Stimulated activated CD4-positive, alpha-beta T cell treated with anti-CD3 and anti-CD28 coated beads, Interleukin-2, amount 100 ng/mL, for 24 hours (primary cell): ENCODE measurements around the gene CACNA2D3.

Experiments
- DNase-seq, 2 donors: peaks; one replicate each; pipeline ENCODE4 v3.0.0-alpha.2; 2020

CACNA2D3 gene

DNA sequence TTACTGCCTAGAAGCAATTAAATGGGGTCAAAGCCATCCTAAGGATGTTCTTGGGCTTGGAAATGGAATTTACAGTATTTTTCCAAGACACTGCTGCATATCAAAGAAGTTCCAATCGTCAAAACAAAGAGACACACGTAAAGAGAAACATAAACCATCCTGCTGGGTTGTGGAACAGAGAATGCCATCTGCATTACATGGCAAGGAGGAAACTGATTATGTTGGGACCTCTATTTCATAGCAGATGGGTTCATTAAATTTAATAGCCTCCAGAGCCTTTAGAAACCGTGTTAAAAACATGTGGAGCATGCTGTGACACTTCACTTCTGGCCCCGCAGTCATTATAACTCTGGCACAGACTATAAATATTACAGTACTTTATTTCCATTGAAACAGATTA is 650.9 kb downstream of the CACNA2D3 start:
- DNase-seq = no peak

- no peak for DNase-seq
Observed at GRCh38 chr3:54776601-54777000, 654.2 kb downstream of the CACNA2D3 start.

GRCh38 chr3:54777141-54777540 is 654.8 kb downstream of the CACNA2D3 start:
- DNase-seq = no peak

DNA sequence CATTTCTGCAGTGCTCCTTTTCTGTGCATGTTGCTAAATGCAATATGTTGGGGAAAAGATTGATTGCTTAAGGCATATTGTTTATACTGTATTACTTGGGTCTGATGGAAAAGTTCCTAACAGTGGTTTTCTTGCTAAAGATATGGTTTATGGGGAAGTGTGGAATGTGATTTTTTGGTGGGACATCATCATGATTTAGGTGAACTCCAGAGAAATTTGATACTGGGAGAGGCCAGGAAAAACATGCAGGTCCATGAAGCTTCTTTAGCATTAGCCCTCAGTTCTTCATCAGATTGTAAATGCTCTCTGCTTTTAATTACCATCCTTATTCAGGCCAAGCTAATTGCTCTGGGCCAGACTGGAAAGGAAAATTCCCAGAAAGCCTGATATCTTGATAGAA is 658.0 kb downstream of the CACNA2D3 start:
- DNase-seq = no peak

DNA sequence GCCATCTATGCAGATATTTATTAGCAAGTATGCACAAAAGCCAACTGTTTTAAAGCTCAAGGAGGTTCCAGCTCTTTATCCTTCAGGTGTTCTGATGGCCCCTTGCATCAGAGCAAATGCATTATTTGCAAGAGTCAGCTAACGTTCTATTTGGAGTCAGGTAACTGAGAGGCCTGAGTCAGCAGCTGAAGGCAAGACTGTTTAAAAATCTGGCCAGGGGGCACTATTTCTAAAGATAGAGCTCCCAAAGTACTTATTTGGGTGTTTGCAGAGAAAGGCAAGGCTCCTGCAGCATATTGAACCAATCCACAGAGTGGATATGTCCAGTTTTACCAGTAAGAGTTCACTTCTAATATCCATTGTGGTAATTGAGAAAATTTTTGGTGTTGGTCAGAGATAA is 659.4 kb downstream of the CACNA2D3 start:
- no peak for DNase-seq

- DNase-seq = no peak
Observed at GRCh38 chr3:54783611-54784010, 661.3 kb downstream of the CACNA2D3 start.

GRCh38 chr3:54784021-54784420 is 661.7 kb downstream of the CACNA2D3 start:
- DNase-seq = no peak

DNA sequence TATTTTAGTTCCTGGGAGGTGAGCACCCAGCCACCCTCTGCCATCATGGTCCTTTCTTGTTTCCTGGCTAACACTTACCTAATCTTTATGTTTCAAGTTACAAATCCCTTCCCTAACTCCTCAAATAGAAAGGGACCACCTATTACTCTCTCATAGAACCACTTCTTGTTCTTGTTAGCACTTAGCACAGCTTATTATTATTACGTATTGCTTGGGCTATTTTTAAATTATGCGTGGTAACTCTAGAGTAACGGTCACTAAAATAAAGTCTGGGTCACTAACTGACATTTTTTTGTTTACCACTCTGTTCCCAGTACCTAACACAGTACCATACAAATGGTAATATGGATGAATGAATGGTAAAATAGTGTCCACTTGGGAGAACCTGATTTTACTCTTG is 663.6 kb downstream of the CACNA2D3 start:
- DNase-seq = no peak

GRCh38 chr3:54790051-54790450 is 667.7 kb downstream of the CACNA2D3 start:
- no peak for DNase-seq

DNA sequence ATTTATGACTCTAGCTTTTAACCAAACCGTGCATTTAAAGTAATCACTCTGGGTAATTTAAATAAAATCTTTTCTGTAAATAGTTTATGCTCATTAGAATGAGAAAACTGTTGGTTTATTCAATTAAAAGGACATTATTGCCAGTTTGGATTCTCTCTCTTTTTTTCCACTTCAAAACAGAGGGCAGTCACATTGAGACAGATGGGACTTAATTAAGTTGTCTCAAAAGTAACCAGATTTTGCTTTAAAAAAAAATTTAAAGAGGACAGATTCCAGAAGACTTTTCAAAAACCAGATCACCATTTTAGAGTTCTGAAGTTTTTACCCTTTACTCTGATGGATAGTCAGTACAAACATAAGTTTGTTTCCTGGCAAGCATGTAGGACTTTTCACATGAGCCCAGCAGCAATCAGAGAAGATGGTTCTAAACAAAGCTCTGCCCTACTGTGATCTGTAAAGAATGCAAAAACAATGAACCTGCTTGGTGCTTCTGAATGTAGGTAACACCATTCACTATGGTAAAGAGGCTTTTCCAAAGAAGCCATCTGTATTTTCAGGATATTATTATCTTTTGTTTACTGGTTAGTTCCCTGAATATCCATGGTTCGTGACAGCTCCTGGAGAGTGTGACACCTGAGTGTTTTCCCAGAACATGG is 669.3 kb downstream of the CACNA2D3 start:
- DNase-seq = no peak

- DNase-seq = no peak
Observed at GRCh38 chr3:54792584-54792983, 670.2 kb downstream of the CACNA2D3 start.

- no peak for DNase-seq
Observed at GRCh38 chr3:54793171-54793570, 670.8 kb downstream of the CACNA2D3 start.

GRCh38 chr3:54797111-54797510 is 674.8 kb downstream of the CACNA2D3 start:
- DNase-seq = no peak

DNA sequence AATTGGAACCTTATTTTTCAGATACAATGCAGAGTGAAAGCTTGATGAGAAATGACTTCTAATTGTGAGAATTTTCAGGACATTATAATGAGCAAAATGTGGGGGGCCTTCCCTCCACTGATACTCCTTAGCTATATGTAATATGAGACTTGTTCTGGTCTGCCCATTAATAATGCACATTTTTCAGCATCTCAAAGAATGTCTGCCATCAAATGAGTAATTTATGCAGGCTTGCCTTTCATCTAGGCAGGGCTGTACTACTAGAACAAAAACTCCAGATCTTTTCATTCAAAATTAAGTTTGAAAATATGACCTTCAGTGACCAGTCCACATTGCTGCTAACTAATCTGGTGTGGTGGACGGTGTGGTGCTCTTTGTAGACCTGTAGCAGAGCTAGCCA is 678.1 kb downstream of the CACNA2D3 start:
- no peak for DNase-seq

DNA sequence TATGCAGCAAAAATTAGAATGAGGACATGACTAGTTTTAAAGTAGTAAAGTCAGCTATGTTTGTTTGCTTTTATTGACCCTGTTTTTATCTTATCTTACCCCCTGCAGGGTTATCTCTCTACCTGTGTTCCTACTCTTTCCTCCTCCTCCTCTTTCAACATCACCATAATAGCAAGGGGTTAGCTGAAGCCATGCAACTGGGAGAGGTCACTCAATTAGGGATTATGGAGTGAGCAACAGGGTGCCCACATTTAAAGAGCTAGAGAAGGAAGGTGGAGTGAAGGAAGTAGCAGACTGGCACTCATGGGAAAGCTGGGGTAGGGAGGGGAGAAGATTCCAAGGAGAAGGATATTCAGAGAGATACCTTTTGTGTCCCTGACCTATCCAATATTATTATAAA is 679.6 kb downstream of the CACNA2D3 start:
- no peak for DNase-seq

DNA sequence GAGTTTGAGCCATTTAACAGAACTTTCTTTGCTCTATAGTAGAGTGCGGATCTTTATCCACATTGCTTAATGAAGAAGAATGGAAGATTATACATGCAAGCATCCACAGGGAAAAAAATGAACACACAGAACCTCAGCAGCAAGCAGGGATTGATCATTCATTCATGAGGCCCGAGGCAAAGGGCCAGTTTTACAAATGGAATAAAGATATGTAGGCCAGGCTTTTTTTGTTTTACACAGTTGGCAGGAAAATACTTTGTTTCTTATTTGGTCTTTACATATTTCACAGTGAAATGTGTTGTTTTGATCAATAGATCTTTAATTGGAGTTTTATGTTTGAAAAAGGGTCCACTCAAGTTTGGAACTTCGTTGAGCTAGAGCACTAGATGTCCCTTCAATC is 688.0 kb downstream of the CACNA2D3 start:
- DNase-seq = no peak

GRCh38 chr3:54814224-54814623 is 691.9 kb downstream of the CACNA2D3 start:
- DNase-seq = no peak

GRCh38 chr3:54817628-54818027 is 695.3 kb downstream of the CACNA2D3 start:
- no peak for DNase-seq

- DNase-seq = no peak
Observed at GRCh38 chr3:54818486-54818885, 696.1 kb downstream of the CACNA2D3 start.

DNA sequence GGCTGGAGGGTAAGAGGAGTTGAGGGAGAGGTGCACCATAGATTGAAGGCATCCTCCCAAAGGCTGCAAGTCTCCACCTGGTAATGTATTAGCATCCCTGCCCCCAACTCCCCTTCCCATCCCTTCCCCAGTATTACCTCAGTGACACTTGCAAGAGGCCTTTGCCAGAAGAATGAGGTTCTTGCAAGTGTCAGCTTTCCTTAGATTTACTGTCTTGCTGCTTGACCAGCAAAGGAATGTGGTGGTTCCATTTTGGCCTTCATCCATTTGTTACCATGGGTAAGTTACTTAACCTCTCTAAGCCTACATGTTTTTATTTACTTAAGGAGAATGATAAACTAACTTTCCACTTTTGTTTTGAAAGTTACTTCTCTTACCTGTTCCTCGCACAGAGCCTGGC is 696.6 kb downstream of the CACNA2D3 start:
- no peak for DNase-seq

GRCh38 chr3:54819946-54820345 is 697.6 kb downstream of the CACNA2D3 start:
- DNase-seq = no peak

GRCh38 chr3:54822206-54822605 is 699.9 kb downstream of the CACNA2D3 start:
- DNase-seq = no peak

DNA sequence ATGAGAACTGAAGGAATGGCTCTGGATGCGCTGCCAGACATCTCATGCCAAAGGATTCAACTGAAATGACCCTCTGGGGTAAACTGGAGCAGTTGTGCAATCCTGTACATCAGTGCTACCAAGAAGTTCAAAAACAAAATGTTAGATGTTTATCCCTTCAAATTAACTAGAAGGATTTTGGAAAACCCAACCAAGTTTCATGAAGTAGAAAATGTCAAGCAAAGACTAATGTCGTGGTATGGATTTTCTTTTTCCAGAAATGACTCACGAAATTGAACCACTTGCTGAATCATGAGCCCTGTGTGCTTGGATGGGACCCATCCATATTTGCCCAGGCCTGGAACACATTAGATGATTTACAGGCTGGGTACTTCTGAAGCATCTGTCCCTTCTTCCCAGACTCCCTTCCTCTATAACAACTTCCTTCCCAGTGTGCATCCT is 703.9 kb downstream of the CACNA2D3 start:
- DNase-seq = no peak

- DNase-seq = no peak
Observed at GRCh38 chr3:54827056-54827687, 704.8 kb downstream of the CACNA2D3 start.

DNA sequence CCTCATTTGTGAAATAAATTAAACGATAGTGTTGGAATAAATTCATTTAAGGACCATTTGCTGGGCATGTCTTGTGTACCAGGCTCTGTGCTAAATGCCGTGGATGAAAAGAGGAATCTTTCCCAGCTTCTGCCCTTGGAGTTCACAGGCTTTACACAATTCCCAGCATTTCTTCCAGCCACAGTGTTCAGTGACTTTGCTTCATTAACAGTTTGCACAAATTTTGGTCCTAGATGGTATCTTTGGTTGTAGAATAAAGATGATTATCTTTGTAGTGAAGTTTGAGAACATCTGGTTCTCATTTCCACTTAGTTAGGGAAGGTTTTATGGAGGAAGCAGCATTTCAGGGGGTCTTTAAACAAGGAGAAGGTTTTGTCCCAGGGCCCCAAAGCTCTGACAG is 705.4 kb downstream of the CACNA2D3 start:
- no peak for DNase-seq
